Measurements from ENCODE around the gene ATP5PD. TPM values are rescaled to one million over a fixed set of nuclear protein-coding genes. Genes with fewer than 3 reads are reported as not detected.

Gene ATP5PD
- total and polyA plus RNA-seq, 2 of the 13 experiments (the other 11 are each of a cell fraction or from before 2014, with no cell fraction given), result 158 to 428 TPM

DNA sequence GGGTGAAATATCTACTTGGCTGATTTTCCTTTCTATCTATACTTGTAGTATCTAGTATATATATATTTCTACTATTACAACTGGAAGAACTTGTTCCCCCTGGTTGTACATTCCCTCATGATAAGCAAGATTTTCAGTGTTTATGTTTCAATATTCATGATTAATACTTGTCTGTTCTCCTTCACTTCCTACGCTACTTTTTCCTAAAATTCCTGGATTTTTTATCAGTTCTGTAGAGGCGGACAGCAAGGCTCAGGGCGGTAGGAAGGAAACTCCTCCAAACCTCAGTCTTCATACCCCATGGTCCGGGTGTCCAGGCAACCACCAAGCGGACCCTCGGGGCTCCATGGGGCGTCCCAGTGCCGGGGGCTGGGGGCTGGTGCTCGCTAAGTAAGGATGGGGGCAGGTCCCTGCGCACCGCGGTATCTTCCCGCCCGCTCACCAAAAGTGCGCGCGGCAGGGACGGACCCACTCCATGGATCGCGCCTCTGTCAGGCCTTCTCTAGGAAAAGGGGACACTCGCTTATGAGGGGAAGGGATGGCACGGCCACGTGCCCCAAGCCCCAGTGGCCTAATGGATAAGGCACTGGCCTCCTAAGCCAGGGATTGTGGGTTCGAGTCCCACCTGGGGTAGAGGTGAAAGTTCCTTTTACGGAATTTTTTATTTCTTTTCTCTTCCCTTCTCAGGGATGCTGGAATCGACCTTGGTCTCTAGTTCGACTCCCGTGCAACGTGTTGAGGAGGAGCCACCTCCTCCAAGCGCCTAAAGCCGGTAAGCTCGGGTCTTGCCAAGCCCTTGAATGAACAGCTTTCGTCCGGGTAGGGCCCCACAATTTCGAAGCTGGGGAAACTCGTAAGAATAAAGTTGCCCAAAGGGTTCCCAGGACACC lies 13.2 kb downstream of the ATP5PD start (continued):
- 0 out of 2 replicates have a peak, but pooled peaks have one; percentile 52 for TF ChIP-seq SMAD1 (CRISPR knock-in tag; IDR thresholded peaks at IDR 0.05; ENCODE audit: borderline replicate concordance, low read depth)
- no peak for TF ChIP-seq TAF15 (IDR thresholded peaks at IDR 0.05; ENCODE audit: low read depth, low read length, poor library complexity, severe bottlenecking)
- no peak for TF ChIP-seq ZNF790 (CRISPR knock-in tag; IDR thresholded peaks at IDR 0.05; ENCODE audit: borderline replicate concordance)
- TF ChIP-seq TOPORS (CRISPR knock-in tag; IDR thresholded peaks at IDR 0.05), result no peak
- TF ChIP-seq MIER2 (CRISPR knock-in tag; IDR thresholded peaks at IDR 0.05), result peak; percentile 75
- peak; percentile 58; the same call in 1 of the 2 replicates for TF ChIP-seq STAT5B (CRISPR knock-in tag; IDR thresholded peaks at IDR 0.05)
- TF ChIP-seq, protein P1, sequence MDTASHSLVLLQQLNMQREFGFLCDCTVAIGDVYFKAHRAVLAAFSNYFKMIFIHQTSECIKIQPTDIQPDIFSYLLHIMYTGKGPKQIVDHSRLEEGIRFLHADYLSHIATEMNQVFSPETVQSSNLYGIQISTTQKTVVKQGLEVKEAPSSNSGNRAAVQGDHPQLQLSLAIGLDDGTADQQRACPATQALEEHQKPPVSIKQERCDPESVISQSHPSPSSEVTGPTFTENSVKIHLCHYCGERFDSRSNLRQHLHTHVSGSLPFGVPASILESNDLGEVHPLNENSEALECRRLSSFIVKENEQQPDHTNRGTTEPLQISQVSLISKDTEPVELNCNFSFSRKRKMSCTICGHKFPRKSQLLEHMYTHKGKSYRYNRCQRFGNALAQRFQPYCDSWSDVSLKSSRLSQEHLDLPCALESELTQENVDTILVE (CRISPR knock-in tag; IDR thresholded peaks at IDR 0.05), result peak; percentile 87
- no peak; the same call in 1 of the 2 replicates for TF ChIP-seq SP5 (CRISPR knock-in tag; IDR thresholded peaks at IDR 0.05; ENCODE audit: borderline replicate concordance, low read depth)
- peak; percentile 86 for TF ChIP-seq MEIS2 (CRISPR knock-in tag; IDR thresholded peaks at IDR 0.05)
- peak; percentile 81; the same call in 1 of the 2 replicates for TF ChIP-seq RXRA (CRISPR knock-in tag; IDR thresholded peaks at IDR 0.05)
- TF ChIP-seq ZBTB8A (CRISPR knock-in tag; IDR thresholded peaks at IDR 0.05; ENCODE audit: borderline replicate concordance, low read depth), result peak; percentile 14; the same call in 1 of the 2 replicates
- TF ChIP-seq PHF5A (CRISPR knock-in tag; IDR thresholded peaks at IDR 0.05; ENCODE audit: low read depth, unreplicated experiment), result peak; percentile 93
- peak; percentile 73; the same call in 1 of the 2 replicates for TF ChIP-seq CCDC6 (CRISPR knock-in tag; IDR thresholded peaks at IDR 0.05)
- TF ChIP-seq ATM (IDR thresholded peaks at IDR 0.05; ENCODE audit: borderline replicate concordance), result no peak
- no peak for TF ChIP-seq KLF15 (CRISPR knock-in tag; IDR thresholded peaks at IDR 0.05; ENCODE audit: borderline replicate concordance)
- TF ChIP-seq, protein P2, sequence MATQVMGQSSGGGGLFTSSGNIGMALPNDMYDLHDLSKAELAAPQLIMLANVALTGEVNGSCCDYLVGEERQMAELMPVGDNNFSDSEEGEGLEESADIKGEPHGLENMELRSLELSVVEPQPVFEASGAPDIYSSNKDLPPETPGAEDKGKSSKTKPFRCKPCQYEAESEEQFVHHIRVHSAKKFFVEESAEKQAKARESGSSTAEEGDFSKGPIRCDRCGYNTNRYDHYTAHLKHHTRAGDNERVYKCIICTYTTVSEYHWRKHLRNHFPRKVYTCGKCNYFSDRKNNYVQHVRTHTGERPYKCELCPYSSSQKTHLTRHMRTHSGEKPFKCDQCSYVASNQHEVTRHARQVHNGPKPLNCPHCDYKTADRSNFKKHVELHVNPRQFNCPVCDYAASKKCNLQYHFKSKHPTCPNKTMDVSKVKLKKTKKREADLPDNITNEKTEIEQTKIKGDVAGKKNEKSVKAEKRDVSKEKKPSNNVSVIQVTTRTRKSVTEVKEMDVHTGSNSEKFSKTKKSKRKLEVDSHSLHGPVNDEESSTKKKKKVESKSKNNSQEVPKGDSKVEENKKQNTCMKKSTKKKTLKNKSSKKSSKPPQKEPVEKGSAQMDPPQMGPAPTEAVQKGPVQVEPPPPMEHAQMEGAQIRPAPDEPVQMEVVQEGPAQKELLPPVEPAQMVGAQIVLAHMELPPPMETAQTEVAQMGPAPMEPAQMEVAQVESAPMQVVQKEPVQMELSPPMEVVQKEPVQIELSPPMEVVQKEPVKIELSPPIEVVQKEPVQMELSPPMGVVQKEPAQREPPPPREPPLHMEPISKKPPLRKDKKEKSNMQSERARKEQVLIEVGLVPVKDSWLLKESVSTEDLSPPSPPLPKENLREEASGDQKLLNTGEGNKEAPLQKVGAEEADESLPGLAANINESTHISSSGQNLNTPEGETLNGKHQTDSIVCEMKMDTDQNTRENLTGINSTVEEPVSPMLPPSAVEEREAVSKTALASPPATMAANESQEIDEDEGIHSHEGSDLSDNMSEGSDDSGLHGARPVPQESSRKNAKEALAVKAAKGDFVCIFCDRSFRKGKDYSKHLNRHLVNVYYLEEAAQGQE (IDR thresholded peaks at IDR 0.05; ENCODE audit: borderline replicate concordance in 1 of 2, low read depth in 1 of 2, low read length in 2 of 2), result peak in 1 of 2 experiments; percentile 41; a peak in 1 of 4 replicates
- TF ChIP-seq FOXP1 (IDR thresholded peaks at IDR 0.05), result no peak
- TF ChIP-seq FOXP1 (CRISPR knock-in tag; IDR thresholded peaks at IDR 0.05), result 0 out of 2 replicates have a peak, but pooled peaks have one; percentile 20
- TF ChIP-seq, protein P3, sequence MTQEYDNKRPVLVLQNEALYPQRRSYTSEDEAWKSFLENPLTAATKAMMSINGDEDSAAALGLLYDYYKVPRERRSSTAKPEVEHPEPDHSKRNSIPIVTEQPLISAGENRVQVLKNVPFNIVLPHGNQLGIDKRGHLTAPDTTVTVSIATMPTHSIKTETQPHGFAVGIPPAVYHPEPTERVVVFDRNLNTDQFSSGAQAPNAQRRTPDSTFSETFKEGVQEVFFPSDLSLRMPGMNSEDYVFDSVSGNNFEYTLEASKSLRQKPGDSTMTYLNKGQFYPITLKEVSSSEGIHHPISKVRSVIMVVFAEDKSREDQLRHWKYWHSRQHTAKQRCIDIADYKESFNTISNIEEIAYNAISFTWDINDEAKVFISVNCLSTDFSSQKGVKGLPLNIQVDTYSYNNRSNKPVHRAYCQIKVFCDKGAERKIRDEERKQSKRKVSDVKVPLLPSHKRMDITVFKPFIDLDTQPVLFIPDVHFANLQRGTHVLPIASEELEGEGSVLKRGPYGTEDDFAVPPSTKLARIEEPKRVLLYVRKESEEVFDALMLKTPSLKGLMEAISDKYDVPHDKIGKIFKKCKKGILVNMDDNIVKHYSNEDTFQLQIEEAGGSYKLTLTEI (CRISPR knock-in tag; conservative IDR thresholded peaks at IDR 0.05), result no peak
- TF ChIP-seq HNF4A (CRISPR knock-in tag; IDR thresholded peaks at IDR 0.05), result peak; percentile 68
- TF ChIP-seq EP300 (IDR thresholded peaks at IDR 0.05; ENCODE audit: low read depth in 2 of 2, low read length in 2 of 2), result no peak
- peak; percentile 36; the same call in 1 of the 2 replicates for TF ChIP-seq EP300 (CRISPR knock-in tag; IDR thresholded peaks at IDR 0.05; ENCODE audit: borderline replicate concordance)
